Measurements from ENCODE around the gene HLA-A. TPM values are rescaled to one million over a fixed set of nuclear protein-coding genes. Genes with fewer than 3 reads are reported as not detected.
A peak's percentile ranks its signal among the peaks of the same experiment; 100 is the strongest.
"Not testable (repeated sequence)": the region's sequence is repeated elsewhere in the genome, so short reads cannot be mapped to it uniquely, and the experiment has no call there.

HLA-A gene
- total and polyA plus RNA-seq, 9 of the 15 experiments (the other 6 are each of a cell fraction or from before 2014, with no cell fraction given) = 0.46 to 3.3 TPM; not detected in 7

GRCh38 chr6:29980013-29980412, 37.7 kb downstream of the HLA-A start:
- ATAC-seq; H2AFZ ChIP-seq (ENCODE audit: low read depth, low read length); H3K9ac ChIP-seq (ENCODE audit: insufficient read depth in 1 of 2, low read depth in 2 of 2, low read length in 2 of 2); H3K27ac ChIP-seq (ENCODE audit: extremely low read depth, low read depth, low read length); BruUV-seq (replicated peaks); H4K20me1 ChIP-seq (replicated peaks; ENCODE audit: control insufficient read depth, insufficient read depth, low read length); H3K79me2 ChIP-seq (ENCODE audit: control insufficient read depth, insufficient read depth, low read length); FAIRE-seq; intact Hi-C loops (cut with micrococcal nuclease); H3K27me3 ChIP-seq (ENCODE audit: control insufficient read depth in 2 of 2, insufficient read depth in 2 of 2, low read length in 2 of 2); H3K4me3 ChIP-seq; H3K9me1 ChIP-seq (ENCODE audit: control insufficient read depth, insufficient read depth, low read length); H3K4me2 ChIP-seq (ENCODE audit: insufficient read depth, low read length); DNase-seq (ENCODE audit: extremely low read depth in 1 of 4, low spot score in 3 of 4); H3K36me3 ChIP-seq (ENCODE audit: control insufficient read depth, insufficient read depth, low read length); CTCF ChIA-PET (ENCODE audit: low intra/inter-chr PET ratio); POLR2A ChIA-PET; in situ Hi-C loops (cut with MboI); H3K9me3 ChIP-seq (replicated peaks; ENCODE audit: control insufficient read depth, insufficient read depth, low read depth, low read length): not testable (repeated sequence)
- WGBS (ENCODE audit: insufficient coverage, low coverage, missing lambda C conversion rate) = no CpG with 5 or more reads among the region's 4 CpGs
- peaks cover 10 to 24% of the 10 kb centered on the region in 2 experiments; a peak in 3 of 5 replicates for H3K4me1 ChIP-seq (replicated peaks in 1 of 2; ENCODE audit: control insufficient read depth in 2 of 2, insufficient read depth in 2 of 2, low read length in 2 of 2)
- TF ChIP-seq BCOR (IDR thresholded peaks at IDR 0.05) (peak; percentile 52), ZNF146 (CRISPR knock-in tag; IDR thresholded peaks at IDR 0.05; ENCODE audit: unreplicated experiment) (peak; percentile 34)

- H3K36me3 ChIP-seq (ENCODE audit: control insufficient read depth, insufficient read depth, low read length) = no peaks in the 10 kb centered on the region
- TF ChIP-seq ZSCAN29 (IDR thresholded peaks at IDR 0.05) = no peak
- TF ChIP-seq NUFIP1 (IDR thresholded peaks at IDR 0.05; ENCODE audit: partially characterized antibody) = no peak
- TF ChIP-seq SMAD1 (IDR thresholded peaks at IDR 0.05; ENCODE audit: low read depth, low read length, partially characterized antibody) = no peak
- TF ChIP-seq ZNF57 (CRISPR knock-in tag; IDR thresholded peaks at IDR 0.05) = no peak
- no peak for TF ChIP-seq HNRNPH1 (optimal IDR thresholded peaks at IDR 0.05; ENCODE audit: low read depth, low read length)
- no peak for TF ChIP-seq ZNF512 (tag; IDR thresholded peaks at IDR 0.05)
- TF ChIP-seq ZNF668 (CRISPR knock-in tag; IDR thresholded peaks at IDR 0.05) = no peak
- TF ChIP-seq CHCHD3 (CRISPR knock-in tag; IDR thresholded peaks at IDR 0.05) = no peak
- no peak for TF ChIP-seq MLLT1 (IDR thresholded peaks at IDR 0.05)
- no peak for TF ChIP-seq CBFA2T2 (conservative IDR thresholded peaks at IDR 0.05)
- intact Hi-C loops (cut with micrococcal nuclease) = no loop called here
- H2AFZ ChIP-seq (ENCODE audit: low read depth, low read length) = no peak overlapping the region
- H3K4me2 ChIP-seq (ENCODE audit: insufficient read depth, low read length) = no peak overlapping the region
- BruUV-seq (replicated peaks) = no TSS peak
- no peaks in the 10 kb centered on the region for H3K79me2 ChIP-seq (ENCODE audit: control insufficient read depth, insufficient read depth, low read length)
- CTCF ChIA-PET (ENCODE audit: low intra/inter-chr PET ratio) = no interaction called here
- H3K9me3 ChIP-seq (replicated peaks; ENCODE audit: control insufficient read depth, insufficient read depth, low read depth, low read length) = no peaks in the 10 kb centered on the region
- DNase-seq (ENCODE audit: extremely low read depth in 1 of 4, low spot score in 3 of 4) = peak in 1 of 4 experiments; percentile 19
- no peak overlapping the region for H3K27ac ChIP-seq (ENCODE audit: extremely low read depth, low read depth, low read length)
- no peak overlapping the region for H3K4me3 ChIP-seq
- no peaks in the 10 kb centered on the region for H4K20me1 ChIP-seq (replicated peaks; ENCODE audit: control insufficient read depth, insufficient read depth, low read length)
- WGBS (ENCODE audit: insufficient coverage, low coverage, missing lambda C conversion rate) = 45% methylated on average over 8 of the region's 10 CpGs
- no peak overlapping the region for H3K9ac ChIP-seq (ENCODE audit: insufficient read depth in 1 of 2, low read depth in 2 of 2, low read length in 2 of 2)
- in situ Hi-C loops (cut with MboI) = no loop called here
- FAIRE-seq = no peak
- POLR2A ChIA-PET = no interaction called here
- peaks cover 10 to 19% of the 10 kb centered on the region in 2 experiments; a peak in 3 of 5 replicates for H3K4me1 ChIP-seq (replicated peaks in 1 of 2; ENCODE audit: control insufficient read depth in 2 of 2, insufficient read depth in 2 of 2, low read length in 2 of 2)
- H3K9me1 ChIP-seq (ENCODE audit: control insufficient read depth, insufficient read depth, low read length) = no peaks in the 10 kb centered on the region
- no peak for ATAC-seq
- no peaks in the 10 kb centered on the region for H3K27me3 ChIP-seq (ENCODE audit: control insufficient read depth in 2 of 2, insufficient read depth in 2 of 2, low read length in 2 of 2)
Measured at GRCh38 chr6:29980511-29980910, 38.2 kb downstream of the HLA-A start.
